Neutrophil (primary cell): ENCODE data around the gene CSNK1A1L.

Experiments
- H3K27ac ChIP-seq: fragments of 200-600 bp; sonication (generic); 2 replicates; pipeline ENCODE4 v1.5.1; 2016; ENCODE audit warnings: mild to moderate bottlenecking, moderate library complexity
- H3K27me3 ChIP-seq: fragments of 200-600 bp; sonication (generic); 2 replicates; pipeline ENCODE4 v1.6.0; 2016; ENCODE audit warnings: mild to moderate bottlenecking
- H3K36me3 ChIP-seq: fragments of 200-600 bp; sonication (generic); 2 replicates; pipeline ENCODE4 v1.5.1; 2017
- H3K4me1 ChIP-seq, 2 experiments: fragments of 200-600 bp in 1 of 2; sonication (generic) in 1 of 2; 1 replicate in 1 of 2; 2 replicates in 1 of 2; pipeline versions ENCODE4 v1.5.1 to v1.6.1; 2013 to 2016; ENCODE audit warnings: low read depth in 1 of 2, low read length in 1 of 2, mild to moderate bottlenecking in 1 of 2, moderate library complexity in 1 of 2; ENCODE audit not compliant: control insufficient read depth in 1 of 2, insufficient read depth in 1 of 2
- H3K4me3 ChIP-seq, 2 experiments: fragments of 200-600 bp in 1 of 2; sonication (generic) in 1 of 2; 1 replicate in 1 of 2; 2 replicates in 1 of 2; pipeline ENCODE4 v1.5.1; 2013 to 2016; ENCODE audit warnings: low read depth in 1 of 2, low read length in 1 of 2, mild to moderate bottlenecking in 1 of 2, moderate library complexity in 1 of 2
- H3K9me3 ChIP-seq: fragments of 200-600 bp; sonication (generic); 2 replicates; pipeline ENCODE4 v1.5.1; 2016
- CTCF ChIP-seq: fragments of 200-600 bp; sonication (generic); IDR thresholded peaks from 2 replicates; pipeline ENCODE4 v1.5.1; 2016; ENCODE audit warnings: antibody characterized with exemption

Gene CSNK1A1L

DNA sequence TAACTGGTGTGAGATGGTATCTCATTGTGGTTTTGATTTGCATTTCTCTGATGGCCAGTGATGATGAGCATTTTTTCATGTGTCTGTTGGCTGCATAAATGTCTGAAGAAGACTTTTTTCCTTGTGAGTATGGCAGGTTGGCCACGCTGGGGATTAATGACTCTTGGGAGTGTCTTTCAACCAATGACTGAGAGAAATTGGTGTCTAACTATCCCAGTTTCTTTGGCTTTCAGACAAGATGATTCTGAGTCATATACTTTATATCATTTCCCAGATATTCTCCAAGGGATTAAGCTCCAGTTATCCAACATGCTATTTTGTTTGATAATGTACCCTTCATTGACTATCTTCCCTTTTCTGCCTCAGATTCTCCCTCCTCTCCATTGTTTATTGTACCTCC, 35.5 kb upstream of the CSNK1A1L start:
- TF ChIP-seq CTCF = no peak
- Histone ChIP-seq H3K27me3 (no peaks in the 10 kb centered on the region), H3K36me3 (peaks cover 51% of the 10 kb centered on the region), H3K27ac (no peak overlapping the region), H3K4me1 (no peaks in the 10 kb centered on the region), H3K4me3 (no peak overlapping the region), H3K9me3 (no peaks in the 10 kb centered on the region)

GRCh38 chr13:37139356-37139755, 33.9 kb upstream of the CSNK1A1L start:
- Histone ChIP-seq H3K4me1 (no peaks in the 10 kb centered on the region), H3K27me3 (no peaks in the 10 kb centered on the region), H3K27ac (no peak overlapping the region), H3K36me3 (peaks cover 35% of the 10 kb centered on the region), H3K9me3 (no peaks in the 10 kb centered on the region), H3K4me3 (no peak overlapping the region)
- TF ChIP-seq CTCF = no peak

DNA sequence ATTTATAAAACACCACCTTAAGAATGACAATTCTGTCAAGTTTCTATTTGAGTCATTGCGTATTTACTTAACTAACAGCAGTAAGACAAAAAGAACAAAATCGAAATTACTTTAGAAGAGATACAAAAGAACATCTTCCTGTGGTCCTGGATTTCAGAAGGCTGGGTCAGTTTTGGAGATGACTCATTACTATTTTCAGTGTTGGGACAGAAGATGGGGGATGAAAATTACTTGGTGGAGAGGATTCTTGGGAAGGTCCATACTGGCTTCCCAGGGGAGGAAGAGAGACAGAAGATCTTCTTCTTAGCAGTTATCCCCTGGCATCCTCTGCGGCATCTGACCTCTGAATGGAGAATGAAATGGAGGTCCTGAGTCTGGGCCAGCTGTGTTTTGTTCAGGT, 33.5 kb upstream of the CSNK1A1L start:
- Histone ChIP-seq H3K4me3 (no peak overlapping the region), H3K27me3 (no peaks in the 10 kb centered on the region), H3K36me3 (peaks cover 35% of the 10 kb centered on the region), H3K4me1 (no peaks in the 10 kb centered on the region), H3K9me3 (no peaks in the 10 kb centered on the region), H3K27ac (no peak overlapping the region)
- no peak for TF ChIP-seq CTCF

DNA sequence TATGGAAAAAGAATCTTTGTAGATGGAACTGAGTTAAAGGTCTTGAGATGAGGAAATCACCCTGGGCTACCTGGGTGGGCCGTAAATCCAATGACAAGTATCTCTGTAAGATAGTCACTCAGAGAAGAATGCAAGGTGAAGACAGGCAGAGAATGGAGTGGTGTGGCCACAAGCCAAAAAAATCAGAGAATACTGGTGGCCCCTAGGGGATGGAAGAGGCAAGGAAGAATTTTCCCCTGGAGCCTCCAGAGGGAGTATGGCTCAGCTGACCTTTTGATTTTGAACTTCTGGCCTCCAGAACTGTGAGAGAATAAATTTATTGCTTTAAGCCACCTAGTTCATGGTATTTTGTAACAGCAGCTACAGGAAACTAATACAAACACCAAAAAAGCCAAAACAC, 32.7 kb upstream of the CSNK1A1L start:
- Histone ChIP-seq H3K9me3 (no peaks in the 10 kb centered on the region), H3K27me3 (no peaks in the 10 kb centered on the region), H3K4me3 (no peak overlapping the region), H3K36me3 (peaks cover 38% of the 10 kb centered on the region), H3K4me1 (no peaks in the 10 kb centered on the region), H3K27ac (no peak overlapping the region)
- no peak for TF ChIP-seq CTCF

DNA sequence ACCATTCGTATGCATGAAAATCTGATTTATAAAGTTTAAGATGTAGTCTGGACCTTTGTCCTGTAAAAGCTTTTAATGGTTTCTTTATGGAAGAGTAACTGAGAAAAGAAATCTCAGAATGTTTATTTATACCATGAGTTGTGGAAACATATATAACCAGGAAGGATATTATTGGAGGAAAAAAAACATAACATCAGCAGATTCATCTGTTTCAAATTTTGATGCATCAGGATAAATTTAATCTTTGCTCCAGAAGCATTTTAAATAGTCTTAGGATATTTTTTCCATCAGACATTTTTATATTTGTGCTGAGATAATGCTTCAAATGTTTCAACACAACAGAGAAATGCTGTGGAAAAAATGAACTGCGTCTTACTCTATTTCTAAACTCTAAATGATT, 31.2 kb upstream of the CSNK1A1L start:
- H3K9me3 ChIP-seq = no peaks in the 10 kb centered on the region
- no peak for TF ChIP-seq CTCF

DNA sequence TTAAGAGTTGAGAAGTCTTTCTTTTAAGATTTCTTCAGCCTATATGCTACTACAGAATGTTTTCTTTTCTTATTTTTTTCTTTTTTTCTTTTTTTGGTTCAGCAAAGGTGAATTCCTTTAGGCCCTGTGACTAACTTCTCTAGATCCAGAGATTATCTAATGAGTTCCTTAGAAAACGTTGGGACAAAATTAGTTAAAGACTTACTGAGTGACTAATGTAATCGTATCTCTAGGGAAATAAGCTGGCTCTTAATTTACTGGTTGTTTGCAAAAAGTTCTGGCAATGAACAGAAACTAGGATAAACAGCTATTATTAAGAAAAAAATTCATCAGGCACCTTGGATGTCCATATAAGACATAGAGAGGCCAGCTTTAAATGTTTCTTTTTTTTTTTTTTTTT, 30.7 kb upstream of the CSNK1A1L start:
- no peak overlapping the region for H3K4me3 ChIP-seq
- no peaks in the 10 kb centered on the region for H3K4me1 ChIP-seq
- TF ChIP-seq CTCF = no peak
- no peak overlapping the region for H3K27ac ChIP-seq
- no peaks in the 10 kb centered on the region for H3K9me3 ChIP-seq
- no peaks in the 10 kb centered on the region for H3K27me3 ChIP-seq
- H3K36me3 ChIP-seq = peaks cover 32% of the 10 kb centered on the region

More for the DNA sequence above, 31.2 kb upstream of the CSNK1A1L start:
- no peaks in the 10 kb centered on the region for H3K4me1 ChIP-seq
- no peak overlapping the region for H3K27ac ChIP-seq
- H3K27me3 ChIP-seq = no peaks in the 10 kb centered on the region
- H3K4me3 ChIP-seq = no peak overlapping the region
- peaks cover 31% of the 10 kb centered on the region for H3K36me3 ChIP-seq
